Natural killer cell treated with Interleukin-12 subunit alpha and Interleukin-12 subunit beta and Interleukin-15 and Interleukin-18, amount 100 ng/mL, for 72 hours (primary cell): ENCODE measurements around the gene IFI27. TPM values are rescaled to one million over a fixed set of nuclear protein-coding genes. Genes with fewer than 3 reads are reported as not detected.

Source experiments
- ATAC-seq, 2 donors: fragments of 150-1000 bp; cut with Tn5 transposase in 1 of 2; sonication (Bioruptor Pico), chemical (Tn5 transposase) in 1 of 2; 2 replicates each; pipeline ENCODE4 v1.10.0; 2021
- DNase-seq: peaks from one replicate; pipeline ENCODE4 v3.0.0; 2022; ENCODE audit warnings: low spot score
- H3K27ac Mint-ChIP-seq, 2 donors: 1 replicate in 1 of 2; 2 replicates in 1 of 2; pipeline ENCODE4 v1.8.0; 2022; ENCODE audit warnings: mixed read lengths in 2 of 2, mild to moderate bottlenecking in 1 of 2, moderate library complexity in 1 of 2
- H3K27me3 Mint-ChIP-seq, 2 donors: 1 replicate in 1 of 2; 2 replicates in 1 of 2; pipeline ENCODE4 v1.8.0; 2022; ENCODE audit warnings: mixed read lengths in 2 of 2
- H3K36me3 Mint-ChIP-seq: one replicate; pipeline ENCODE4 v1.8.0; 2022; ENCODE audit warnings: mixed read lengths
- H3K4me1 Mint-ChIP-seq, 2 donors: 1 replicate in 1 of 2; 2 replicates in 1 of 2; pipeline ENCODE4 v1.8.0; 2022; ENCODE audit warnings: low read depth in 2 of 2, mixed read lengths in 2 of 2, mild to moderate bottlenecking in 1 of 2
- H3K4me3 Mint-ChIP-seq: one replicate; pipeline ENCODE4 v1.8.0; 2022; ENCODE audit warnings: mixed read lengths
- H3K9me3 Mint-ChIP-seq: 2 replicates; pipeline ENCODE4 v1.8.0; 2022; ENCODE audit warnings: mixed read lengths
- total RNA-seq, 2 donors: library from RNA; stranded (reverse); gene quantifications; one replicate each; pipeline ENCODE4 v1.2.3, GENCODE V29; 2022

Gene IFI27
- total RNA-seq, 2 donors from 2014 or later, result 1.5 to 1.7 TPM

DNA sequence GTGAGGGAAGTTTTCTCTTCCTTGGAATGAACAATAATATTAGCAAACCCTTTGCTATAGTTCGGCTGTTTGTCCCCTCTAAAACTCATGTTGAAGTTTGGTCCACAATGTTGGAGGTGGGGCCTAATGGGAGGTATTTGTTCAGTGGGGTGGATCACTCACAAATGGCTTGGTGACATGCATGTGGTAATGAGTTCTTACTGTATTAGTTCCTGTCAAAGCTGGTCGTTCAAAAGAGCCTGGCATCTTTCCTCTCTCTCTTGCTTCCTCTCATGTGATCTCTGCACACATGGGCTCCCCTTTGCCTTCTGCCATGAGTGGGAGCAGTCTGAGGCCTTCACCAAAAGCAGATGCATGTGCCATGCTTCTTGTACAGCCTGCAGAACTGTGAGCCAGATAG, 50.5 kb downstream of the IFI27 start:
- no peaks in the 10 kb centered on the region for H3K9me3 Mint-ChIP-seq
- no peak for ATAC-seq
- H3K27ac Mint-ChIP-seq, result no peak overlapping the region
- no peak overlapping the region for H3K4me3 Mint-ChIP-seq
- no peak for DNase-seq
- peaks cover 0 to 14% of the 10 kb centered on the region in 2 donors for H3K27me3 Mint-ChIP-seq
- peaks cover 9% of the 10 kb centered on the region in 2 donors for H3K4me1 Mint-ChIP-seq
- no peaks in the 10 kb centered on the region for H3K36me3 Mint-ChIP-seq

GRCh38 chr14:94161981-94162380, 51.4 kb downstream of the IFI27 start:
- H3K9me3 Mint-ChIP-seq, result no peaks in the 10 kb centered on the region
- no peak for ATAC-seq
- no peak overlapping the region for H3K27ac Mint-ChIP-seq
- peaks cover 9% of the 10 kb centered on the region in 2 donors for H3K4me1 Mint-ChIP-seq
- H3K27me3 Mint-ChIP-seq, result peaks cover 0 to 16% of the 10 kb centered on the region in 2 donors
- DNase-seq, result no peak
- no peaks in the 10 kb centered on the region for H3K36me3 Mint-ChIP-seq
- no peak overlapping the region for H3K4me3 Mint-ChIP-seq

- ATAC-seq (no peak), DNase-seq (no peak)
- Mint-ChIP-seq H3K36me3 (no peaks in the 10 kb centered on the region), H3K4me3 (no peak overlapping the region), H3K27ac (no peak overlapping the region), H3K27me3 (peaks cover 0 to 13% of the 10 kb centered on the region in 2 donors), H3K9me3 (no peaks in the 10 kb centered on the region), H3K4me1 (peaks cover 9% of the 10 kb centered on the region in 2 donors)
Measured at GRCh38 chr14:94162466-94162865, 51.9 kb downstream of the IFI27 start.

- DNase-seq (no peak), ATAC-seq (no peak)
- peaks cover 0 to under 1% of the 10 kb centered on the region in 2 donors for H3K4me1 Mint-ChIP-seq
- no peak overlapping the region for H3K27ac Mint-ChIP-seq
- H3K36me3 Mint-ChIP-seq, result no peaks in the 10 kb centered on the region
- no peak overlapping the region for H3K4me3 Mint-ChIP-seq
- no peaks in the 10 kb centered on the region for H3K9me3 Mint-ChIP-seq
- H3K27me3 Mint-ChIP-seq, result peaks cover 0 to 13% of the 10 kb centered on the region in 2 donors
Measured at GRCh38 chr14:94163796-94164195, 53.3 kb downstream of the IFI27 start.

DNA sequence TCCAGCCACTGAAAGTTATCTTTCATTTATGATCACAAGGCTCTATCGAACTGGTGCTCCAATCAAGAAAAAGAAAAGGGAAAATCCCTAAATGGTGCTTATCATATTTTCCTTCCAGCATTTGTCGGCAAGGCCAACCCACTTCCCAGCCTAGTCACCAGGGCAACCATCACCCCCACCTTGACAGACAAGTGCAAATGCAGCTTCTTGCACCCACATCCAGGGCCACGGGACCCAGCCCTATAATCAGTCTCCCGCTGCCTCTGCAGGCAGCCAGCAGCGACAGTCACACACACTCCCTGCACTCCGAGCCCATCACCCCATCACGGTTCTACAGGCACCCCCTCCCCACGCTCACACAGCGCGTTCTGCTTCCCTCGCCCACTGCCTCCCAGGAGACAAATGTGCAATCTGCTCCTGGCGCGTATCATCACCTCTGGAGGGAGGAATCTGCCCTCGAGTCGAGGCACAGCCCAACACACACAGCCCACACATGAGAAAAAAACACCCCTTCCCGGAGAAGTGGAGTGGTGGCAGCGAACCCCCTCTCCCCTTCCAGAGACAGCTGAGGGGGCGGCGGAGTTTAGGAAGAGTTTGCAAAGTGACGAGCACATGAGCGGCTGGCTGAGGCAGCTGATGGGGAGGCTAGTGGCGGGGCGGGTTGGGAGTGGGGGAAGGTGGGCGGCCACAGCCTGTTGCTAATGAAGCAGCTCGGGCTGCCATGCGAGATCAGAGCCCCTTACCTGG, 54.3 kb downstream of the IFI27 start:
- DNase-seq (no peak), ATAC-seq (no peak)
- Mint-ChIP-seq H3K27me3 (peaks cover 0 to 11% of the 10 kb centered on the region in 2 donors), H3K27ac (no peak overlapping the region), H3K4me3 (no peak overlapping the region), H3K9me3 (no peaks in the 10 kb centered on the region), H3K36me3 (no peaks in the 10 kb centered on the region), H3K4me1 (no peaks in the 10 kb centered on the region)

GRCh38 chr14:94165744-94166143, 55.2 kb downstream of the IFI27 start:
- H3K4me3 Mint-ChIP-seq, result no peak overlapping the region
- H3K9me3 Mint-ChIP-seq, result no peaks in the 10 kb centered on the region
- H3K4me1 Mint-ChIP-seq, result no peaks in the 10 kb centered on the region
- DNase-seq (no peak), ATAC-seq (peak in 1 of 2 donors; percentile 30)
- no peak overlapping the region for H3K27ac Mint-ChIP-seq
- H3K36me3 Mint-ChIP-seq, result no peaks in the 10 kb centered on the region
- H3K27me3 Mint-ChIP-seq, result peaks cover 0 to 10% of the 10 kb centered on the region in 2 donors

Other genes starting within 250 kb of the IFI27 start
- not detected for gene FAM181A, start 183.4 kb upstream of the IFI27 start, total RNA-seq
- gene ASB2, start 134.2 kb upstream of the IFI27 start, total RNA-seq, result 10 to 100 TPM; 12.3 to 55.1 TPM
- not detected for gene CCDC197, start 113.4 kb upstream of the IFI27 start, total RNA-seq
- under 1 TPM; 0.14 to 0.22 TPM for gene OTUB2, start 84.4 kb upstream of the IFI27 start, total RNA-seq
- 100 to 1,000 TPM; 168 to 241 TPM for gene DDX24, start 29.5 kb upstream of the IFI27 start, total RNA-seq
- gene IFI27L1, start 29.4 kb upstream of the IFI27 start, total RNA-seq, result 10 to 100 TPM; 22.9 to 23.0 TPM
- gene IFI27L2, start 18.9 kb downstream of the IFI27 start, total RNA-seq, result 10 to 100 TPM; 61.3 to 73.8 TPM
- under 1 TPM in 1 of 2 donors, not detected in 1; 0.73 TPM for gene PPP4R4, start 63.6 kb downstream of the IFI27 start, total RNA-seq
- not detected for gene SERPINA10, start 182.5 kb downstream of the IFI27 start, total RNA-seq
- not detected for gene SERPINA6, start 212.6 kb downstream of the IFI27 start, total RNA-seq